IPS-15b (cell line): ENCODE results near the gene KLHL17.

Source experiments
- H3K27me3 ChIP-seq: one replicate; pipeline ENCODE4 v1.6.1; 2013; ENCODE audit warnings: low read length; ENCODE audit not compliant: control insufficient read depth, insufficient read depth
- H3K36me3 ChIP-seq: one replicate; pipeline ENCODE4 v1.6.1; 2013; ENCODE audit warnings: low read length; ENCODE audit not compliant: control insufficient read depth, insufficient read depth
- H3K4me1 ChIP-seq: one replicate; pipeline ENCODE4 v1.6.1; 2013; ENCODE audit warnings: mild to moderate bottlenecking, low read length; ENCODE audit not compliant: control insufficient read depth, insufficient read depth
- H3K4me3 ChIP-seq: one replicate; pipeline ENCODE4 v1.5.1; 2013; ENCODE audit warnings: low read depth, low read length
- H3K9ac ChIP-seq: one replicate; pipeline ENCODE4 v1.6.1; 2013; ENCODE audit warnings: low read depth, mild to moderate bottlenecking, low read length
- H3K9me3 ChIP-seq: one replicate; pipeline ENCODE4 v1.6.1; 2013; ENCODE audit warnings: mild to moderate bottlenecking, low read length; ENCODE audit not compliant: control insufficient read depth, insufficient read depth

Gene KLHL17

DNA sequence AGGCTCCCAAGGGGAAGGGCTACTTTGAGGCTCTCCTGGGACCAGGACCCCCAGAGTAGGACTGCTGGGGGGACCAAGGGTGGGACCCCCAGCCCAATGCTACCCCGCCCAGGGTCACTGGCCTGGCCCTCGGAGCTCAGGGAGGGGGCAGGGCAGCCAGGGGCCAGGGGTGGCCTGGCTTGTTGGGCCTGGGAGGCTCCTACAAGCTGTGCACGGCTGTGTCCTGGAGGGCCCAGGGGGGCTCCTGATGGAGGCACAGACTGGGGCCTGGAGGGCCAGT is 37.3 kb downstream of the KLHL17 start:
- Histone ChIP-seq H3K27me3 (peaks cover 60% of the 10 kb centered on the region), H3K36me3 (no peaks in the 10 kb centered on the region), H3K4me1 (no peaks in the 10 kb centered on the region), H3K9ac (no peak overlapping the region), H3K9me3 (no peaks in the 10 kb centered on the region), H3K4me3 (peak overlapping the region; percentile 45)

DNA sequence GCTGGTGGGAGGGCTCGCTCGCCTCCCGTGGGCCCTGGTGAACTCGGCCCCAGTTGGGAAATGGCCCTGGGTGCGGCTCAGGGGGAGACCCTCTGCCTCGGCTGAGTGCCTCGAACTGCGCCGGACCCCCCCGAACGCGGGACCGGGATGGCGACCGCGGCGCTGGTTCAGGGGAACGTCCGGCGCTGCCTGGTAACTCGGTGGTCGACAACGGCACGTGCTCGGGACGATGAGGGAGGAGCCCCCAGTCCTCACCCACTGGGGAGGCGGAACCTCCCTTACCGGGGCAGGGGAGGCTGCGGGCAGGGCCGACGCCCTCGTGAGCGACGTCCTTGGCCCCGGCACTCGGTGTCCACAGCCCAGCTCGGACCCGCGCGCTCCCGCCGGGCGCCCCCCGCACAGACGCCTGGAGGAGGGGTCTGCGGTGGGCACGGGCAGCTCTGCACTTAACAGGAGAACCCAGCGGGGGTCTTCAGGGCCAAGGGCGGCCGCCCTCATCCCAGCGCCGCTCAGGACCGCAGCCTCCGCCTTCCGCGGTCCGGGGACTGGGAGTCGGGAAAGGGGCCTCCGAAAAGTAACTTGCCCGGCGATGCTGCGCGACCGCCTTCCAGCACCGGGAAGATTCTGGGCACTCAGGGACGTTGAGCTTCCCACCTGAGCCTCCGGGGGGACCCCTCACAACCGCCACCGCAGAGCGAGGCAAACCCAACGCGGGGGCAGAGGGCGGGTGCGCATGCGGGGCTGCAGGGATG is 37.8 kb downstream of the KLHL17 start:
- peak overlapping the region; percentile 45 for H3K4me3 ChIP-seq
- no peaks in the 10 kb centered on the region for H3K36me3 ChIP-seq
- H3K27me3 ChIP-seq = peaks cover 61% of the 10 kb centered on the region
- no peaks in the 10 kb centered on the region for H3K9me3 ChIP-seq
- no peaks in the 10 kb centered on the region for H3K4me1 ChIP-seq
- no peak overlapping the region for H3K9ac ChIP-seq

DNA sequence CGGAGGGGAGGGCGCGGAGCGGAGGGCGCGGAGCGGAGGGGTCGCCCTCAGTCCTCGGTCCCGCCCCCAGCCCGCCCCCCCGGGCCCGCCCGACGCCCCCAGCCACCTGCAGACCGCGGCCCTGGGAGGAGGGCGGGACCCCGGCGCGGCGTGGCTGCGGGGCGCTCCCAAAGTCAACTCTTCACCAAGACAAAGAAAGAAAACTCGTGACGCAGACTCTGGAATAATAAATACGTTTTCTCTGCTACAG is 38.3 kb downstream of the KLHL17 start:
- Histone ChIP-seq H3K36me3 (no peaks in the 10 kb centered on the region), H3K27me3 (peaks cover 59% of the 10 kb centered on the region), H3K4me1 (no peaks in the 10 kb centered on the region), H3K9ac (no peak overlapping the region), H3K9me3 (no peaks in the 10 kb centered on the region), H3K4me3 (peak overlapping the region; percentile 45)

DNA sequence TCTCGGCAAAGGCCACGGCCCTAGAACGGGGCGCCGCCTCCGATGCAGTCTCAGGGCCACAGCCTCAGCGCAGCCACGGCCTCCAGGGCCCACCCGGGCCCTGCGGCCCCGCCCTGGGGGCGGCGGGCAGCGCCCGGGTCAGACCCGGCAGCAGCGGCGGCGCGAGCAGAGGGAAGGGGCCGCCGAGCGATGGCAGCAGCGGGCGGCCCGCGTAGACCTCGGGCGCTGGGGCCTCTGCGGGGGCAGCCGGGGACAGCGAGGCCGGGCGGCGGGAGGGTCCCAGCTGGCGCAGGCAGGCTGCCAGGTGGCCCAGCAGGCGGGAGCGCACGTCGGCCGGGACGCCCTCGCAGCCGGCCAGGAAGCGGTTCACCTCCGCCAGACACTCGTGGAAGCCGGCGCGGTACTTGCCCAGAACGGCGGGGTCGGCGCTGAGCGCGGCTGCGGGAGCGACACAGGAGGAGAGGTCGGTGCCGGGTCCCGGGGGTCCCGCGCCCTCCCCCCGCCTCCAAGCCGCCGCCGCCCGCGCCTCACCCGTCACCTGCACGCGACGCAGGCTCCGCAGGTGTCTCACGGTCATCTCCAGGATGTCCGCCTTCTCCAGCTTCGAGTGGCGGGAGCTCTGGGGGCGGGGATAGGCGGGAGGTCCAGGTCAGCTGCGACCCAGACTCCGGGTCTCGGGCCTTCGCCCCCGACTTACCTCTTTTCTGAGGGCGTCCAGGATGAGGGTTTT is 38.8 kb downstream of the KLHL17 start:
- Histone ChIP-seq H3K36me3 (no peaks in the 10 kb centered on the region), H3K9ac (no peak overlapping the region), H3K27me3 (peaks cover 59% of the 10 kb centered on the region), H3K9me3 (no peaks in the 10 kb centered on the region), H3K4me3 (peak overlapping the region; percentile 45), H3K4me1 (no peaks in the 10 kb centered on the region)

DNA sequence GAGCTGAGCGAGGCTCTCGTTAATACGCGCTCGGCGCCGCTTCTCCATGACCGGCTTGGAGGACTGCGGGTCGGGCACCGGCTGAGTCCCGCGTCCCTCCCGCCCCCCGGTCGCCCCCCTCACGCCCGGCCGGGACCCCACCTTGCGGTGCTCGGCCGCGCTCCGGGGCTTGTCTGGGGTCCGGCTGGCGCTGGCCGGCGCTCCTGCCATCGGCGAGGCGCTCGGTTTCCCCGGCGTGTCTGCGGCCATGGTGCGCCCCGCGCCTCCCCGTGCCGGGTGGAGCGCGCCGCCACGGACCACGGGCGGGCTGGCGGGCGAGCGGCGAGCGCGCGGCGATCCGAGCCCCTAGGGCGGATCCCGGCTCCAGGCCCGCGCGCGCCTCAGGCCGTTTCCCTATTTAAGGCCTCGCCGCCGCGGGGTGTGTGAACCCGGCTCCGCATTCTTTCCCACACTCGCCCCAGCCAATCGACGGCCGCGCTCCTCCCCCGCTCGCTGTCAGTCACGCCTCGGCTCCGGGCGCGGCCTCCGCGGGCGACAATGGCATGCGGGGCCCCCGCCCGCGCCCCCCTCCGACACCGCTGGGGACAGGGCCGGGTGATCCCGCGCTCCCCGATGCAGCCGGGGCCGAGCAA is 39.5 kb downstream of the KLHL17 start, which contains the start of gene HES4:
TSS of gene HES4 (minus strand) at position 373 of the 632 bp plus-strand sequence. CDS start at position 249, 124 bp downstream.
- Histone ChIP-seq H3K27me3 (peaks cover 55% of the 10 kb centered on the region), H3K4me3 (peak within 1 kb of the TSS; percentile 61), H3K9ac (no peak within 1 kb of the TSS)

DNA sequence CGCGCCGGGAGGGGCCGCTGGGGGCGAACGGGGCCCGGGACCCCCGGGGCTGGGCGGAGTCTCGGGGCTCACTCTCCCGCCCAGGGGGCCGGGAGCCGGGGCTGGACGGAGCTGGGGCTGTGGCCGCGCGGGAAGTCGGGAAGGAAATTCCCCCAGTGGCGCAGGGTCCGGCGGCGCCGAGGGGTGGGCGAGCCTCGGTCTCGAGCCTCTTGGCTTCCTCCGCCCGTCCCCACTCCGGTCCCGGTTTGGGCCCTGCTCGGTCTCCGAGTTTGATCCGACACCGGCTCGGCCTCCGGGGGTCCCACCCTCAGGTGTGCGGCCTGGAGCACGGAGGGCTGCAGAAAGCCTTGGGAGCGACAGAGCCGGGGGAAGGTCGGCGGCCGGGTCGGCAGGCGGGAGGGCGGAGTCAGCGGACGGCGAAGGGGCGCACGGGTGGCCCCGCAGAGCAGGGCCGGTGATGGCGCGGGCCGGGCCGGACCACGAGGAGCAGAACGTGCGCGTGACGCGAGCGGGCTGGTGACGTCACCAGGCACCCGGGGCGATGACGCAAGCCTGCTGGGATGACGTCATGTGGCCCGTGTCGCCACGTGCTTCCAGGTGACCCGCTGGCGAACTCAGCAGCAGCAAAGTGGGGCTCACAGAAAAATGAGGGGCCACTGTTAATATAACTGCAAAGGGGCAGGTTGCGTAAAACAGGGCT is 40.1 kb downstream of the KLHL17 start:
- H3K4me3 ChIP-seq = peak overlapping the region; percentile 61
- H3K36me3 ChIP-seq = no peaks in the 10 kb centered on the region
- no peaks in the 10 kb centered on the region for H3K9me3 ChIP-seq
- H3K27me3 ChIP-seq = peaks cover 51% of the 10 kb centered on the region
- H3K9ac ChIP-seq = no peak overlapping the region
- H3K4me1 ChIP-seq = peaks cover 3% of the 10 kb centered on the region

More for the DNA sequence above, 39.5 kb downstream of the KLHL17 start, which contains the start of gene HES4:
- no peaks in the 10 kb centered on the region for H3K36me3 ChIP-seq
- no peaks in the 10 kb centered on the region for H3K9me3 ChIP-seq
- no peaks in the 10 kb centered on the region for H3K4me1 ChIP-seq

DNA sequence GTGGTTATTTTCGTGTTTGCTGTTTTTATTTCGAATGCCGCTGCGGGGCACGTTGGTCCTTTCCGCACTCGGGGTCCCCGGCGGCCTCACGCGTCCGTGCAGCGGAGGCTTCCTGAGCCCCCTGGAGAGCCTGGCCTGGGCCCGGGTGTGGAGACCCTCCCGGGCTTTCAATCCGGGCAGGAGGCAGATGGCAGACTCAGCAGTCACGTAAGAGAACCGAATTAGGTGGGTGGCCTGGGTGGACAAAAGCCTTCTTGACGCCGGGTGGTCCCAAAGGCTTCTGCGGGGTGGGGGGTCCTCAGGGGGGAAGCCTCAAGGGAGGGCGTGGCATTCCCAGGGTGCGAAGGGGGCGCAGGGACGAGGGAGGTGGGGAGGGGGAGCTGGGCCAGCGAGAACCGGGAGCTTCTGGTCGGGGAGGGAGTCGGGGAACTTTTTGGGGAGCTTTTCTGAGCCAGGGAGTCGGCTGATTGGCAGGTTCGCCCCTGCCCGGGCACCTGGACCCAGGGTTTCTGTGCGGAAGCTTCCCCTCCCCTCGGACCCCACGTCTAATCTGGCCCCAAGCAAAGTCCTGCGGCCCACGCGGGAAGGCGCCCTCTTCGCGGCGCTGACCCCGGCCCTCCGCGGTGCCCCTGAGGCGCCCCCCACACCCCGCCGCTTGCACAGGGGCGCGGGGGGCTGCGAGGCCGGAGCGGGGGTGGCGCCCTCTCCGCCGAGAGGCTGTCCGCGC is 40.8 kb downstream of the KLHL17 start:
- Histone ChIP-seq H3K27me3 (peaks cover 46% of the 10 kb centered on the region), H3K36me3 (no peaks in the 10 kb centered on the region), H3K9me3 (no peaks in the 10 kb centered on the region), H3K9ac (no peak overlapping the region), H3K4me3 (peak overlapping the region; percentile 61), H3K4me1 (peaks cover 3% of the 10 kb centered on the region)

DNA sequence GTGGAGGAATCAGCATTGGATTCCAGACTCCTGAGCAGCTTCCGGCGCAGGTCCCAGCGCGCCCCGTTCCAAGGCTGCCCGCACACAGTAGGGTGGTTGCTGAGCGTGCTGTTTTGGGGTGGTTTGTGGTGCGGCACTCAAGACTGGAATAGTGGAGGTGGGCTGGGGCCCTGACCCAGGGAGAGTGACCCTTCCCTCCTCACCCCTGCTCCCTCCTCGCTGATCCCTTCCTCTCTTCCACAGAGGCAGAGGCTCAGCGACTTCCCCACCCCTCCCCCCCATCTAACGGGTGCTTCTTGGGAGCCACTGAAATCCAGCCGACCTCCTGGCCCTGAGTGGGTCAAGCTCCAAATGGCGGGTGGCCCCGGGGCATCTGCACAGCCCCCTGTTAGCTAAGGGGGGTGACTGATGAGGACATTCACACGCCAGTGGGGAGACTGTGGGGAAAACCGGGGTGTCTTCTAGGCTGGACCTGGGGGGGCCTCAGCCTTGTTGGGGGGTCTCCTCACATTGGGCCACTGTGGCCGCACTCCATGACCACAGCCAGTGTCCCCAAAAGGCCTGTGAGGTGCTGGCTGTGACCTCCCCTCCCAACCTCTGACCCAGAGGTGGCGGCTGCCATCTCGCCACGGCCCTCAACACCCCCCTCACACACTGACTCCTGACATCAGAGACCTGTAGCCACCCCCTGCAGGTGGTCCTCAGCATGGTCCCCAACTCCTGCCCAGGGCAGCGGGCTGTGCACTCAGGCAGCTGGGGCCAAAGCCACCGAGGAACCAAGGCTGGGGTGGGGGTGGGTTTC is 43.4 kb downstream of the KLHL17 start:
- Histone ChIP-seq H3K4me1 (peaks cover 3% of the 10 kb centered on the region), H3K9ac (no peak overlapping the region), H3K9me3 (no peaks in the 10 kb centered on the region), H3K4me3 (no peak overlapping the region), H3K27me3 (peaks cover 37% of the 10 kb centered on the region), H3K36me3 (no peaks in the 10 kb centered on the region)

DNA sequence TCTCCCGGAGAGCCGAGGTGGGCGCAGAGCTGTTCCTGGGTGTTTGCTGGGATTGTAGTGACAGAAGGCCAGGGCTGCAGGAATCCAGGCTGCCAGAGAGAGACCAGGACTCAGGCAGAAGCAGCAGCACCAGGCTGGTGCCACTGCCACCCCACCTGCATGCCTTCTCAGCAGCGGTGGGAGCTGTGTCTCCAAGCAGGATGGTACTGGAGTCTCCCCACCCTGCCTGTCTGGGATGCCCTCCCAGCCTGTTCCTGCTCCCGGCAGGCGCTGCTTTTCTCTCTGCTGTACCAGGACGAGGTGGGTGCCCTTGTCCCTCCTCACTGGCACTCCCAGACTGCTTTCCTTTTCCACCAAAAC is 44.0 kb downstream of the KLHL17 start:
- Histone ChIP-seq H3K9me3 (no peaks in the 10 kb centered on the region), H3K27me3 (peaks cover 39% of the 10 kb centered on the region), H3K36me3 (no peaks in the 10 kb centered on the region), H3K4me3 (no peak overlapping the region), H3K9ac (no peak overlapping the region), H3K4me1 (peaks cover 3% of the 10 kb centered on the region)

DNA sequence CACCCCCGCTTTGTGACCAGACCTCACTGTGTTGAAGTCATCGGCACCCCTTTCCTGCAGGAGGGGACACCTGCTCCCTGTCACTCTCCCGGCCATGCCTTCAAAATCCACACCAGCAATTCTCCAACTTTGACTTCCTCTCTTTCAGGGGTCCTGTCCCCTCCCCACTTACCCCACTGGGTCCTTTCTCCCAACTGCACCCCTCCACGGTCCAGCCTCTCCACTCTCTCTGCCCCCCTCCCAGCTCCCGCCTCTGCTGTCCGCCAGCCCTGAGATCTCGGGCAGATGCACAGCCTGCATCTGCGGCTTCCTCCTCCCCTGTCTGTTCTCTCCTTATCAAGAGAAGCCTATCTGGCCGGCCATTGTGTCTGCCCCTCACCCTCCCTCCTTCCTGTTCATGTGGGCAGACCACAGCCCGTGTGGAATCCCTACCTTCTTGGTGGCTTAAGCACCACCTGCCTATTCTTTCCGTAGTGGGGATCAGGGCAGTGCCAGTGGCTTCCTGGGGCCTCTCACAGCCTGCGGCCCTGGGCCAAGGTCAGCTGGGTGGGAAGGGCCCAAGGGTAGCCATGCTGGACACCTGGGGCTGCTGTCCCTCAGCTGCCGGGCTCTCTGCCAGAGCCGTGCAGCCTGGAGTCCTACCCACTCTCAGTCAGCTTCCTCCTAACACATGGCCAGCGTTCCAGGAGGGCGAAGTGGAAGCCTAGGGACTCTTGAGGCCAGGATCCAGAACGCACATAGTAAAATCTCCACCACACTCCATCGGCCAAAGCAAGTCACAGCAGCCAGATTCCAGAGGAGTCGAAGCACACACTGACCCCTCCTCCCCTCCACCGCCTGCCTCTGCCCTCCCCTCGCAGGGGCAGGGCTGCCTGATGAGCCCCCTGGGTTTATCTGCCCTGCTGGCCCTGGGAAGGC is 44.7 kb downstream of the KLHL17 start:
- Histone ChIP-seq H3K9me3 (no peaks in the 10 kb centered on the region), H3K36me3 (no peaks in the 10 kb centered on the region), H3K4me1 (peaks cover 3% of the 10 kb centered on the region), H3K9ac (no peak overlapping the region), H3K27me3 (peaks cover 37% of the 10 kb centered on the region), H3K4me3 (no peak overlapping the region)
